Measurements from ENCODE around the gene SPINK1. TPM values are rescaled to one million over a fixed set of nuclear protein-coding genes. Genes with fewer than 3 reads are reported as not detected.

Gene SPINK1
- total and polyA plus RNA-seq, 2 of the 13 experiments (the other 11 are each of a cell fraction or from before 2014, with no cell fraction given) = 14.7 to 17.1 TPM

DNA sequence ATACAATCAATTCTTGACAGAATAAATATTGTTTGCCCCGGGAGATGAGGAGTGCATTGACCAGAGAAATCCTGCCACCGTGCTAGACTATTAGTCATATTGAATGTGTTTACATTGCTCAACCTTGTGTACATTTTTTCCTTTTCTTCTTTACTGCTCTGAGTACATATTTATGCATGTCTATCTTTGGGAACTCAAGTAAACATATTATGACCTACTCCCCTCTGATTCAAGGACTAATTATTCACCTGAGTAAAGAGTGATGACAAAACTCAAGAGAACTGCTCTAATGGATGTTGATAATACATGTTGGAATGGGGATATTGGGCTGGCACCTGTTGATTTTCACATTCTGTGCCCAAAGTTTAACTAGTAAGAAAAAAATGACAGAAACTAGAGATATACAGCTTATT lies 3.9 kb upstream of the SPINK1 start (continued):
- TF ChIP-seq RERE (CRISPR knock-in tag; IDR thresholded peaks at IDR 0.05; ENCODE audit: low read depth) (peak; percentile 100), NCOR1 (IDR thresholded peaks at IDR 0.05; ENCODE audit: borderline replicate concordance, low read length) (peak; percentile 96; the same call in 1 of the 2 replicates), RNF2 (conservative IDR thresholded peaks at IDR 0.05; ENCODE audit: low read depth) (peak; percentile 90), RAD21 (CRISPR knock-in tag; IDR thresholded peaks at IDR 0.05) (no peak), ZNF546 (CRISPR knock-in tag; conservative IDR thresholded peaks at IDR 0.05) (no peak), KAT2B (IDR thresholded peaks at IDR 0.05; ENCODE audit: borderline replicate concordance, low read depth, low read length) (no peak), ZNF263 (CRISPR knock-in tag; IDR thresholded peaks at IDR 0.05) (no peak), ATF5 (CRISPR knock-in tag; IDR thresholded peaks at IDR 0.05; ENCODE audit: low read depth) (no peak), ZNF441 (CRISPR knock-in tag; IDR thresholded peaks at IDR 0.05; ENCODE audit: borderline replicate concordance) (no peak), RELA (CRISPR knock-in tag; IDR thresholded peaks at IDR 0.05) (no peak), ZNF30 (CRISPR knock-in tag; IDR thresholded peaks at IDR 0.05) (no peak), ZFAT (CRISPR knock-in tag; conservative IDR thresholded peaks at IDR 0.05) (no peak), SPEN (CRISPR knock-in tag; IDR thresholded peaks at IDR 0.05; ENCODE audit: low read depth) (no peak)
- TF ChIP-seq, protein P1, sequence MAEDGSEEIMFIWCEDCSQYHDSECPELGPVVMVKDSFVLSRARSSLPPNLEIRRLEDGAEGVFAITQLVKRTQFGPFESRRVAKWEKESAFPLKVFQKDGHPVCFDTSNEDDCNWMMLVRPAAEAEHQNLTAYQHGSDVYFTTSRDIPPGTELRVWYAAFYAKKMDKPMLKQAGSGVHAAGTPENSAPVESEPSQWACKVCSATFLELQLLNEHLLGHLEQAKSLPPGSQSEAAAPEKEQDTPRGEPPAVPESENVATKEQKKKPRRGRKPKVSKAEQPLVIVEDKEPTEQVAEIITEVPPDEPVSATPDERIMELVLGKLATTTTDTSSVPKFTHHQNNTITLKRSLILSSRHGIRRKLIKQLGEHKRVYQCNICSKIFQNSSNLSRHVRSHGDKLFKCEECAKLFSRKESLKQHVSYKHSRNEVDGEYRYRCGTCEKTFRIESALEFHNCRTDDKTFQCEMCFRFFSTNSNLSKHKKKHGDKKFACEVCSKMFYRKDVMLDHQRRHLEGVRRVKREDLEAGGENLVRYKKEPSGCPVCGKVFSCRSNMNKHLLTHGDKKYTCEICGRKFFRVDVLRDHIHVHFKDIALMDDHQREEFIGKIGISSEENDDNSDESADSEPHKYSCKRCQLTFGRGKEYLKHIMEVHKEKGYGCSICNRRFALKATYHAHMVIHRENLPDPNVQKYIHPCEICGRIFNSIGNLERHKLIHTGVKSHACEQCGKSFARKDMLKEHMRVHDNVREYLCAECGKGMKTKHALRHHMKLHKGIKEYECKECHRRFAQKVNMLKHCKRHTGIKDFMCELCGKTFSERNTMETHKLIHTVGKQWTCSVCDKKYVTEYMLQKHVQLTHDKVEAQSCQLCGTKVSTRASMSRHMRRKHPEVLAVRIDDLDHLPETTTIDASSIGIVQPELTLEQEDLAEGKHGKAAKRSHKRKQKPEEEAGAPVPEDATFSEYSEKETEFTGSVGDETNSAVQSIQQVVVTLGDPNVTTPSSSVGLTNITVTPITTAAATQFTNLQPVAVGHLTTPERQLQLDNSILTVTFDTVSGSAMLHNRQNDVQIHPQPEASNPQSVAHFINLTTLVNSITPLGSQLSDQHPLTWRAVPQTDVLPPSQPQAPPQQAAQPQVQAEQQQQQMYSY (CRISPR knock-in tag; IDR thresholded peaks at IDR 0.05) = no peak
- TF ChIP-seq, protein P2, sequence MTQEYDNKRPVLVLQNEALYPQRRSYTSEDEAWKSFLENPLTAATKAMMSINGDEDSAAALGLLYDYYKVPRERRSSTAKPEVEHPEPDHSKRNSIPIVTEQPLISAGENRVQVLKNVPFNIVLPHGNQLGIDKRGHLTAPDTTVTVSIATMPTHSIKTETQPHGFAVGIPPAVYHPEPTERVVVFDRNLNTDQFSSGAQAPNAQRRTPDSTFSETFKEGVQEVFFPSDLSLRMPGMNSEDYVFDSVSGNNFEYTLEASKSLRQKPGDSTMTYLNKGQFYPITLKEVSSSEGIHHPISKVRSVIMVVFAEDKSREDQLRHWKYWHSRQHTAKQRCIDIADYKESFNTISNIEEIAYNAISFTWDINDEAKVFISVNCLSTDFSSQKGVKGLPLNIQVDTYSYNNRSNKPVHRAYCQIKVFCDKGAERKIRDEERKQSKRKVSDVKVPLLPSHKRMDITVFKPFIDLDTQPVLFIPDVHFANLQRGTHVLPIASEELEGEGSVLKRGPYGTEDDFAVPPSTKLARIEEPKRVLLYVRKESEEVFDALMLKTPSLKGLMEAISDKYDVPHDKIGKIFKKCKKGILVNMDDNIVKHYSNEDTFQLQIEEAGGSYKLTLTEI (CRISPR knock-in tag; conservative IDR thresholded peaks at IDR 0.05) = no peak
- TF ChIP-seq, protein P3, sequence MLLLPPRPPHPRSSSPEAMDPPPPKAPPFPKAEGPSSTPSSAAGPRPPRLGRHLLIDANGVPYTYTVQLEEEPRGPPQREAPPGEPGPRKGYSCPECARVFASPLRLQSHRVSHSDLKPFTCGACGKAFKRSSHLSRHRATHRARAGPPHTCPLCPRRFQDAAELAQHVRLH (CRISPR knock-in tag; IDR thresholded peaks at IDR 0.05; ENCODE audit: borderline replicate concordance, low read depth) = 0 out of 2 replicates have a peak, but pooled peaks have one; percentile 49

Data from HepG2 (cell line).